Activated CD4-positive, alpha-beta memory T cell treated with anti-CD3 and anti-CD28 coated beads, Interleukin-2, amount 10 ng/mL, durations not matched to agents 7 days and 5 days (primary cell): ENCODE results near the gene PDE4D. TPM values are rescaled to one million over a fixed set of nuclear protein-coding genes. Genes with fewer than 3 reads are reported as not detected.
"Not testable (repeated sequence)": the region's sequence is repeated elsewhere in the genome, so short reads cannot be mapped to it uniquely, and the experiment has no call there.

Experiments
- CTCF ChIA-PET: fragments of 350-600 bp; sonication (Branson Sonifier 250); formaldehyde crosslinking; loops from one replicate; lab custom pipeline; 2021; ENCODE audit warnings: antibody characterized with exemption, inconsistent platforms; lab: Charles Lee
- POLR2A ChIA-PET: fragments of 350-600 bp; sonication (Branson Sonifier 250); formaldehyde crosslinking; loops from one replicate; lab custom pipeline; 2021; ENCODE audit warnings: antibody characterized with exemption; lab: Charles Lee
- DNase-seq: peaks from one replicate; pipeline ENCODE4 v3.0.0-alpha.2; 2020
- H3K27ac Mint-ChIP-seq: one replicate; pipeline ENCODE4 v1.8.0; 2021; ENCODE audit warnings: mild to moderate bottlenecking, mixed read lengths
- H3K27me3 Mint-ChIP-seq: one replicate; pipeline ENCODE4 v1.8.0; 2021; ENCODE audit warnings: mixed read lengths
- H3K36me3 Mint-ChIP-seq: one replicate; pipeline ENCODE4 v1.8.0; 2021; ENCODE audit warnings: low read depth, mixed read lengths
- H3K4me1 Mint-ChIP-seq: one replicate; pipeline ENCODE4 v1.8.0; 2021; ENCODE audit warnings: mixed read lengths
- H3K4me3 Mint-ChIP-seq: one replicate; pipeline ENCODE4 v1.8.0; 2021; ENCODE audit warnings: mild to moderate bottlenecking, mixed read lengths
- H3K9me3 Mint-ChIP-seq: one replicate; pipeline ENCODE4 v1.8.0; 2021; ENCODE audit warnings: mixed read lengths
- total RNA-seq, 2 experiments: library from RNA; stranded (reverse); gene quantifications; one replicate each; pipeline ENCODE4 v1.2.3, GENCODE V29; 2021

Gene PDE4D
- total RNA-seq, 2 experiments from 2014 or later: 123 to 126 TPM

DNA sequence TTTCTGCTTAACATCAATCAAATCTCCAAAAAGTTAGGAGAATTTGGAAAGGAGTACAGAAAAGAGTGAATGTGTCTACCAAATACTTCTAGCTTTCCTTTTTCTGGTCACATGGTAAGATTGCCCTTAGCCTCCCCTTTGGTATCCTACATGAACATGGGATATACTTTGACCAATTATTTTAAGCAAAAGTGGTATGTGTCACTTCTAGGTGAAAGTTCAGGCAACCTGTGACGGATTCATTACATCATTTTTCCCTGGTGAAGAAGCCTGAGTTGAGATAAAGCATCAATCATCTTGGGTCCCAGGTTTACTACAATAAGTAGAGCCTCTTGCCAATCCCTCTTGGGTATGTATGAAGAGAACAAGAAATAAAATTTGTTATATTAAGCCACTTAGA is 419.2 kb downstream of the PDE4D start:
- CTCF ChIA-PET: no interaction called here

DNA sequence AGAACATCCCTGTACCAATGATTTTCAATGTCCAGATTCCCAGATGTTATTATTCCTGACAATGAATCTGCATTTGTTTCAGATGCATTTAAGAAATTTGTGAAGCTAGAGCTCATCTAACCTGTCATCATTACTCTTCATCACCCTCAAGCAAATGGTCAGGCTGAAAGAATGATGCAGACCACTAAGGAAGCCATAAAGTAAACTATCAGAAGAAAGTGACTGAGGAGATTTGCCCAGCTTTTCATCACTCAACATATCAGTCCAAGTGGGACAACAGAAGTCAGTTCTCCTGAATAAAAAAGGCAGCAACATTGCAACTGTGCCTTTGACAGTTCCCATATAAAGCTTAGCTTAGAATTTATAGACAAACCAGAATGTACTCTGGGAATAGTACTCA is 419.9 kb downstream of the PDE4D start:
- no peak overlapping the region for H3K4me3 Mint-ChIP-seq
- POLR2A ChIA-PET: no interaction called here
- CTCF ChIA-PET: no interaction called here
- peaks cover 4% of the 10 kb centered on the region for H3K27me3 Mint-ChIP-seq
- H3K27ac Mint-ChIP-seq: no peak overlapping the region
- no peak for DNase-seq
- no peaks in the 10 kb centered on the region for H3K4me1 Mint-ChIP-seq
- no peaks in the 10 kb centered on the region for H3K36me3 Mint-ChIP-seq
- H3K9me3 Mint-ChIP-seq: no peaks in the 10 kb centered on the region

More for the DNA sequence above, 419.2 kb downstream of the PDE4D start:
- POLR2A ChIA-PET: no interaction called here
- no peak overlapping the region for H3K4me3 Mint-ChIP-seq
- no peaks in the 10 kb centered on the region for H3K36me3 Mint-ChIP-seq
- no peaks in the 10 kb centered on the region for H3K4me1 Mint-ChIP-seq
- no peaks in the 10 kb centered on the region for H3K9me3 Mint-ChIP-seq
- no peak for DNase-seq
- H3K27me3 Mint-ChIP-seq: peaks cover 4% of the 10 kb centered on the region
- H3K27ac Mint-ChIP-seq: no peak overlapping the region

DNA sequence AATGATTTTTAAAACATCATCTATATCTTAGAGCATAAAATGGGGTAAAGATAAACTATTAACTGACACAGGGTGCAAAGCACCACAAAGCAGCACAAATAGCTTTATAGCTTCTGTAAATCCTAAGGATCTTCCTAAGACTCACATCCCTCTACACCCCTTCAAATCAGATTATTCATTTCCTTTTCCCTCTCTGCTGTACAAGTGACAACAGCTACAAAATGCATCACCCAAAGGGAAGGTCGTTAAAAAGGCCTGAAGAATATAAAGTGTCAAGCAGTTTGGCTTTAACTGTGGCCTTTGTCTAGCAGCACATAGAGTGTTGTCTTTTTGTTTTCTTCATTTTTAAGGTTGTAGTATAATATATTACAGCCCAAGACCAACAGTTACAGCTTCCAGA is 422.1 kb downstream of the PDE4D start:
- H3K4me1 Mint-ChIP-seq: no peaks in the 10 kb centered on the region
- no peak overlapping the region for H3K27ac Mint-ChIP-seq
- ChIA-PET CTCF (no interaction called here), POLR2A (no interaction called here)
- H3K27me3 Mint-ChIP-seq: peaks cover 4% of the 10 kb centered on the region
- no peaks in the 10 kb centered on the region for H3K9me3 Mint-ChIP-seq
- no peak overlapping the region for H3K4me3 Mint-ChIP-seq
- DNase-seq: no peak
- H3K36me3 Mint-ChIP-seq: no peaks in the 10 kb centered on the region

DNA sequence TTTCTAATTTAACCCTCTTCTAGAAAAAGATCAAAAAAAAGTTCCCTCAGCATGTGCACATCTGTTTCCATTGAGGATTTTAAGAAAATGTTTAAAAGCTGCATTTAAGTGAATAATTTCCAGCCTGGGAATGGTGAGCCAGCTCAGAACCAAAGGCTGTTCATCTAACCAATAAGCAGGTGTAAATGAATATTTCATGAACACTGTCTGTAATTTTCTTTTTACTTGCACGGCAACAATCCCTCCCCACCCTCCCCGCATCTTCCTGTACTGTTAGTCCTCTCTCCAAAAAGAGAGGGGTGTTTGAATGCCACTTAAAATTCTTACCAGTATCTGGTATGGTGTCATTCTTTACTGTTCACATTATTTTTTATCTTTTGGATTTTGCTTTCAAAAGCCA is 425.6 kb downstream of the PDE4D start:
- Mint-ChIP-seq H3K9me3 (no peaks in the 10 kb centered on the region), H3K4me1 (no peaks in the 10 kb centered on the region), H3K36me3 (no peaks in the 10 kb centered on the region), H3K27me3 (peaks cover 3% of the 10 kb centered on the region), H3K27ac (no peak overlapping the region), H3K4me3 (no peak overlapping the region)
- ChIA-PET POLR2A (no interaction called here), CTCF (no interaction called here)
- DNase-seq: no peak

- no peak overlapping the region for H3K4me3 Mint-ChIP-seq
- no peaks in the 10 kb centered on the region for H3K4me1 Mint-ChIP-seq
- CTCF ChIA-PET: no interaction called here
- peaks cover 3% of the 10 kb centered on the region for H3K27me3 Mint-ChIP-seq
- POLR2A ChIA-PET: interaction anchor here (1.1 kb wide), 1 partner anchor 45 kb away, joined by 3 read pairs; no protein-coding TSS in a partner anchor
- no peak for DNase-seq
- H3K36me3 Mint-ChIP-seq: no peaks in the 10 kb centered on the region
- H3K27ac Mint-ChIP-seq: no peak overlapping the region
- no peaks in the 10 kb centered on the region for H3K9me3 Mint-ChIP-seq
Measured at GRCh38 chr5:59466271-59466670, 427.3 kb downstream of the PDE4D start.

DNA sequence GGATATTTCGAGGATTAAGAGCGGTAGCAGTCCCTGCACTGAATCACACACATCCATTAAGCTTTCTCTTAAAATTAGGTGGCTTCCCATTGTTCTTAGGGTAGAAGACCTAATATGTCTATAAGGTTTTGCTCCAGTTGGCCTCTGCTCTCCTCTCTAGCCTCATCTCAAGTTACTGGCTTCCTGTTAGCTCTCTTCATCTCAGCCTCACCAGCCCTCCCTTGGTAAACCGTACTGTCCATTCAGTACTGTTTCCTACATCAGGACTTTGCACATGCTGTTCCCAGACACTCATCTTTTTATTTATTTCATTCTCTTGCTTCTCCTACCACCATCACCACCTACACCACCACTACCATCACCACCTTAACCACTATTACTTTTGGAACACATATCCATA is 428.6 kb downstream of the PDE4D start:
- peaks cover 3% of the 10 kb centered on the region for H3K27me3 Mint-ChIP-seq
- CTCF ChIA-PET: no interaction called here

GRCh38 chr5:59463618-59464166 is 429.8 kb downstream of the PDE4D start:
- H3K36me3 Mint-ChIP-seq, H3K4me1 Mint-ChIP-seq, H3K27me3 Mint-ChIP-seq, H3K4me3 Mint-ChIP-seq, CTCF ChIA-PET, DNase-seq, H3K27ac Mint-ChIP-seq, POLR2A ChIA-PET, H3K9me3 Mint-ChIP-seq: not testable (repeated sequence)

More for the DNA sequence above, 428.6 kb downstream of the PDE4D start:
- H3K36me3 Mint-ChIP-seq: no peaks in the 10 kb centered on the region
- no peaks in the 10 kb centered on the region for H3K9me3 Mint-ChIP-seq
- POLR2A ChIA-PET: no interaction called here
- H3K4me3 Mint-ChIP-seq: no peak overlapping the region
- DNase-seq: no peak
- H3K27ac Mint-ChIP-seq: no peak overlapping the region
- H3K4me1 Mint-ChIP-seq: no peaks in the 10 kb centered on the region

DNA sequence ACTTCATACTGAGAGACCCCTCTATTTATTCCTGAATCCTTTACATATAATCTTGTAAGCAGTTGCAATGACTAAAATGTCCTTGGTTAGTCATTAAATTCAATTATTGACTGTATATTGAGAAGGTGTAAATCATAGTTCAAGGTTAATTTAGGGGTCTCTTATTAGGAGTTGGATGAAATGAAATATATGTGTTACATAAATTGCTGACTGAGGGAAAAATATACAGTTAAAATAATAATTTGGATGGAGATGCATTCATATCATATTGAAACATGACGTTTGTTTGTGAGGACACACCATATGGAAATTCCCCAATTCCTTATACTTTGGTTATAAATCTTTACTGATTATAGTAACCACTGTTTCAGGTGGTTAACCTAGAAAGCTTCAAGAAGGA is 430.6 kb downstream of the PDE4D start:
- Mint-ChIP-seq H3K27ac (no peak overlapping the region), H3K27me3 (peaks cover 6% of the 10 kb centered on the region), H3K4me3 (no peak overlapping the region), H3K4me1 (no peaks in the 10 kb centered on the region), H3K36me3 (no peaks in the 10 kb centered on the region), H3K9me3 (no peaks in the 10 kb centered on the region)
- POLR2A ChIA-PET: no interaction called here
- CTCF ChIA-PET: no interaction called here
- no peak for DNase-seq

GRCh38 chr5:59460368-59461153 is 433.0 kb downstream of the PDE4D start:
- no peaks in the 10 kb centered on the region for H3K36me3 Mint-ChIP-seq
- no peaks in the 10 kb centered on the region for H3K4me1 Mint-ChIP-seq
- no peak overlapping the region for H3K4me3 Mint-ChIP-seq
- ChIA-PET POLR2A (no interaction called here), CTCF (no interaction called here)
- H3K27me3 Mint-ChIP-seq: peaks cover 9% of the 10 kb centered on the region
- no peak for DNase-seq
- no peaks in the 10 kb centered on the region for H3K9me3 Mint-ChIP-seq
- no peak overlapping the region for H3K27ac Mint-ChIP-seq

- Mint-ChIP-seq H3K4me3 (no peak overlapping the region), H3K27me3 (peaks cover 6% of the 10 kb centered on the region), H3K36me3 (no peaks in the 10 kb centered on the region), H3K4me1 (no peaks in the 10 kb centered on the region), H3K27ac (no peak overlapping the region), H3K9me3 (no peaks in the 10 kb centered on the region)
- DNase-seq: no peak
- POLR2A ChIA-PET: no interaction called here
- CTCF ChIA-PET: no interaction called here
Measured at GRCh38 chr5:59458966-59459729, 434.4 kb downstream of the PDE4D start.

DNA sequence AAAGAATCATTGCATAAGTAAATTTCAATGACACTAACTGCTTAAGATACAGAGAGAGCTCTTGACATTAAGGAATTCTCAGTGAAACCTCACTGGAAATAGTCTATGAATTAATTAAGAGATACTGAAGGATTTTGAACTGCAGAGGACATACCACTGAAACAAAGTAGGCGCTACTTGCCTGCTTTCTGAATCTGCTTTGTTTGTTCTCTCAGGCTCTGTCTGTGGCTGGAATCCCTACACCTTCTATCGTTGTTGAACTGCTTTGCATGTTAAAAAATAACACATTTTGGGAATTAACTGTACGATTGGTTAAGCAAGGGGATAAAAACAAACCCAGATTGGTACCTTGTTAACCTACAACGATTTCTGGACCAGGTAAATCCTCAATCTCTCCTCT is 435.2 kb downstream of the PDE4D start:
- Mint-ChIP-seq H3K9me3 (no peaks in the 10 kb centered on the region), H3K36me3 (no peaks in the 10 kb centered on the region), H3K4me3 (no peak overlapping the region), H3K27me3 (peaks cover 6% of the 10 kb centered on the region), H3K27ac (no peak overlapping the region), H3K4me1 (no peaks in the 10 kb centered on the region)
- ChIA-PET CTCF (no interaction called here), POLR2A (no interaction called here)
- DNase-seq: no peak

DNA sequence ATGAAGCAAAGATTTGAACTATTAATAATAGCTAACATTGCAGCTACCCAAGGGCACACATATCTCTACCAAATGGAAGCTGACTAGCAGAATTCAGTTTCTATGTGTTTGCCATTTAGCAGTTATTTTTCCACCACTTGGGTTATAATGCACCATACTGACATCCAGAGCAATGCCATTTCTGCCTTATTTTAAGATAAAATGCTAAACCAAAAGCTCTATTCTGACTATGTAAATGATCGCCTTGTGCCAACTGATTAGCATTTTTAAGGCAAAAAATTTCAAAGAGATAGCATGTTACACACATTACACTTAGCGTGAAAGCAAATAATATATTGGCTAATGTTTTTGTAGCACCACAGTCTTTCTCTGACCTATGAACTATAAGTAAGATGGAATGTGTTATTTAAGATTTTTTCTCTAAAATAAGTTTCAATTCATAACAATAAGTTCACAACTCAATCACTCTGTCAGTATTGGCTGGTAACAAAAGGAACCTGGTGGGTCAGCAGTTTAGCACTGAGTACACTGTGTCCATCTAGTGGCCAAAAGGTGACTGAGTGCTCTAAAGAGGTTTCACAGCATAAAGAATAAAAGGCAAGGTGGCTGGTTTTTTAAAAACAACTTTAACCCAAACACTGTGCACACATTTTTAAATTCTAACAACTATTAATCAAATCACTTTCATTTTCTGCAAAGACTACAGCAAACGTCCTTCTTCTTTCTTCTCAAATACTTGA is 443.5 kb downstream of the PDE4D start:
- Mint-ChIP-seq H3K4me3 (no peak overlapping the region), H3K27me3 (peaks cover 4% of the 10 kb centered on the region), H3K27ac (no peak overlapping the region), H3K4me1 (no peaks in the 10 kb centered on the region), H3K36me3 (no peaks in the 10 kb centered on the region), H3K9me3 (no peaks in the 10 kb centered on the region)
- POLR2A ChIA-PET: interaction anchor here (0.7 kb wide), 1 partner anchor 199 kb away, joined by 3 read pairs; no protein-coding TSS in a partner anchor
- no peak for DNase-seq
- CTCF ChIA-PET: no interaction called here

DNA sequence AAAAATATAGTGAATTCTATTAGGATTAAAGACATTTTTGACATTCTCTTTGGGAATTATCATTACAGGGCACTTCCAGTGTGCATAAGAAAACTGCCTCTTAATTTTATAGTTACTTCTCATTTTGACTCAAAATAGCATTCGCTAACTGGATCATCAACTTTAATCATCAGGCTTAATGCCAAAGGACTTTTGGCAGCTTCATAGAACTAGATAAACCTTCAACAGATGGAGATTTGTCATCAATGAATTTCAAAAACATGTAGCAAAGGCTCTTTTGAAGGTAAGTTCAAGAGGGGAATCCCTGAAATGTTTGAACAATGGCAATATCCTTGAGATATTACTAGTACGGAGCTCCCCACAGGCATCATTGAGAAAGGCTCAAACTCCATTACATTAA is 447.2 kb downstream of the PDE4D start:
- Mint-ChIP-seq H3K4me1 (no peaks in the 10 kb centered on the region), H3K27ac (no peak overlapping the region), H3K9me3 (no peaks in the 10 kb centered on the region), H3K36me3 (no peaks in the 10 kb centered on the region), H3K4me3 (no peak overlapping the region), H3K27me3 (peaks cover 6% of the 10 kb centered on the region)
- DNase-seq: no peak
- ChIA-PET CTCF (no interaction called here), POLR2A (no interaction called here)
